Mesothelial cell of epicardium (in vitro differentiated cells): ENCODE measurements around the gene SRP14. TPM values are rescaled to one million over a fixed set of nuclear protein-coding genes. Genes with fewer than 3 reads are reported as not detected.
A peak's percentile ranks its signal among the peaks of the same experiment; 100 is the strongest.
"Not testable (repeated sequence)": the region's sequence is repeated elsewhere in the genome, so short reads cannot be mapped to it uniquely, and the experiment has no call there.

ENCODE experiments used
- DNase-seq, 2 experiments: peaks; one replicate each; pipeline ENCODE4 v3.0.0; 2021; ENCODE audit warnings: low spot score in 2 of 2; ENCODE audit not compliant: unreplicated experiment in 2 of 2
- H3K27ac Mint-ChIP-seq: 2 replicates; pipeline ENCODE4 v1.8.0; 2021; ENCODE audit warnings: mixed read lengths
- H3K27me3 Mint-ChIP-seq: 2 replicates; pipeline ENCODE4 v1.8.0; 2021; ENCODE audit warnings: low read depth, mixed read lengths
- H3K36me3 Mint-ChIP-seq: 2 replicates; pipeline ENCODE4 v1.8.0; 2021; ENCODE audit warnings: mixed read lengths
- H3K4me1 Mint-ChIP-seq: 2 replicates; pipeline ENCODE4 v1.8.0; 2021; ENCODE audit warnings: mixed read lengths
- H3K4me3 Mint-ChIP-seq: 2 replicates; pipeline ENCODE4 v1.8.0; 2021; ENCODE audit warnings: mild to moderate bottlenecking, moderate library complexity, mixed read lengths
- H3K9me3 Mint-ChIP-seq: 2 replicates; pipeline ENCODE4 v1.8.0; 2021; ENCODE audit warnings: mixed read lengths
- CTCF ChIP-seq: fragments of 200-600 bp; sonication (generic); IDR thresholded peaks from one replicate; pipeline ENCODE4 v1.5.0; 2021; ENCODE audit warnings: antibody characterized with exemption; ENCODE audit not compliant: unreplicated experiment
- total RNA-seq: library from RNA; stranded (reverse); gene quantifications from 3 replicates; pipeline ENCODE4 v1.2.1, GENCODE V29; 2021

The SRP14 gene
- total RNA-seq, 1 donor from 2014 or later: 198 TPM

GRCh38 chr15:40075298-40076044, 36.5 kb upstream of the SRP14 start:
- Mint-ChIP-seq H3K36me3 (no peaks in the 10 kb centered on the region), H3K4me1 (peaks cover 24% of the 10 kb centered on the region), H3K27ac (peak overlapping the region; percentile 86), H3K9me3 (no peaks in the 10 kb centered on the region), H3K27me3 (no peaks in the 10 kb centered on the region), H3K4me3 (no peak overlapping the region)
- DNase-seq: no peak
- no peak for TF ChIP-seq CTCF

- not testable (repeated sequence) for H3K36me3 Mint-ChIP-seq, H3K27me3 Mint-ChIP-seq, H3K4me3 Mint-ChIP-seq, H3K27ac Mint-ChIP-seq, DNase-seq, H3K9me3 Mint-ChIP-seq
- H3K4me1 Mint-ChIP-seq: peaks cover 23% of the 10 kb centered on the region
Measured at GRCh38 chr15:40074656-40075055, 35.7 kb upstream of the SRP14 start.

DNA sequence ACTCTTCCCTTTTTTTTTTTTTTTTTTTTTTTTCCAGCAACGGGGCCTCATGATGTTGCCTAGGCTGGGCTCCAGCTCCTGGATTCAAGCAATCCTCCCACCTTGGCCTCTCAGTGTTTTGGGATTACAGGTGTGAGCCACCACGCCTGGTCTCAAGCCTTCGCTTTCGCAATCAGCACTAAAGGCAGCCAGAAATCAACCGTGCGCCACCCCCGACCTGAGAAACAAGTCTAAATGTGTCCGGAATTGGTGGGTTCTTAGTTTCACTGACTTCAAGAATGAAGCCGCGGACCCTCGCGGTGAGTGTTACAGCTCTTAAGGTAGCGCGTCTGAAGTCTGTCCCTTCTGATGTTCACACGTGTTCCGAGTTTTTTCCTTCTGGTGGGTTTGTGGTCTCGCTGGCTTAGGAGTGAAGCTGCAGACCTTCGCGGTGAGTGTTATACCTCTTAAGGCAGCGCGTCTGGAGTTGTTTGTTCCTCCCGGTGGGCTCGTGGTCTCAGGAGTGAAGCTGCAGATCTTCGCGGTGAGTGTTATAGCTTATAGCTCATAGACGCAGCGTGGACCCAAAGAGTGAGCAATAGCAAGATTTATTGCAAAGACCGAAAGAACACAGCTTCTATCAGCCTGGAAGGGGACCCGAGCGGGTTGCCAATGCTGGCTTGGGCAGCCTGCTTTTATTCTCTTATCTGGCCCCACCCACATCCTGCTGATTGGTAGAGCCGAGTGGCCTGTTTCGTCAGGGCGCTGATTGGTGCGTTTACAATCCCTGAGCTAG, 34.9 kb upstream of the SRP14 start:
- H3K4me3 Mint-ChIP-seq, H3K27ac Mint-ChIP-seq, H3K9me3 Mint-ChIP-seq, H3K36me3 Mint-ChIP-seq, DNase-seq, H3K27me3 Mint-ChIP-seq: not testable (repeated sequence)
- peaks cover 23% of the 10 kb centered on the region for H3K4me1 Mint-ChIP-seq

DNA sequence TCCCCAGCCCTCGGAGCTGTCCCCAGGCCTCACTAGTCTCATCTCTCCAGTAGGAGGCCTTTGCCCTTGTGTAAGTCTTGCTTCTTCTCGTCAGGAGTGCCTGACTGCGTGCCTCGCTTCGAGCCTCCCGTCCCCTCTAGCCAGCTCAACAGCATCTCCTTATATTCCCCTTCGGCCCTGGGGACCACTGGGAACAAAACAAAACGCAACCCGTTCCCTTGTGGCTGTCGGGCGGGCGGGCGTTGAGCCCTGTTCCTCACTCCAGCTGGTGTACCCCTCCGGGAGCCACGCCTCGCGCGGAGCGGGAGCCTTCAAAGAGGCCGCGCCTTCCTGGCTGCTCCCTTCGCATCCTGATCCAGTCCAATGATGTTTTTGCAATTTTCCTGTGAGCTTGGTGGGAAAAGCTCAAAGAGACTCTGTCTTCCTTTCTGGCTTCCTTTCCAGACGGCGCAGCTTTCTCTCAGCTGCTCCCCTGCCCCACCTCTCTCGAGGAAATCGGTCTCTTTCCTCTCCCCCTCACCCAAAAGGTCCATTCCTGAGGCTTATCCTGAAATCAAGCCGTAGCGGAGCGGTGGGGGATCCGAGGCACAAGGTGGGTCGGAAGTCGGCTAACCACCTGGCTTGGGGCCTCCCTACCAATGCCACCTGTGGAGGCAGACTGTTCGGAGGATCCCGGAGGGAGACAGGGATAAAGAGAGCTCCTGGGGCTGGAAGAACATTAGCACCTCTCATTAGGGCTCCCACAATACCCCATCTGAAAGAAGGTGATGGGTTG, 33.4 kb upstream of the SRP14 start:
- Mint-ChIP-seq H3K27ac (no peak overlapping the region), H3K27me3 (no peaks in the 10 kb centered on the region), H3K36me3 (no peaks in the 10 kb centered on the region), H3K4me1 (peaks cover 20% of the 10 kb centered on the region), H3K9me3 (no peaks in the 10 kb centered on the region), H3K4me3 (no peak overlapping the region)
- no peak for DNase-seq
- no peak for TF ChIP-seq CTCF

GRCh38 chr15:40070608-40071218, 31.7 kb upstream of the SRP14 start:
- Mint-ChIP-seq H3K27me3 (no peaks in the 10 kb centered on the region), H3K27ac (no peak overlapping the region), H3K4me1 (peaks cover 22% of the 10 kb centered on the region), H3K4me3 (no peak overlapping the region), H3K36me3 (no peaks in the 10 kb centered on the region), H3K9me3 (no peaks in the 10 kb centered on the region)
- no peak for TF ChIP-seq CTCF
- DNase-seq: no peak

DNA sequence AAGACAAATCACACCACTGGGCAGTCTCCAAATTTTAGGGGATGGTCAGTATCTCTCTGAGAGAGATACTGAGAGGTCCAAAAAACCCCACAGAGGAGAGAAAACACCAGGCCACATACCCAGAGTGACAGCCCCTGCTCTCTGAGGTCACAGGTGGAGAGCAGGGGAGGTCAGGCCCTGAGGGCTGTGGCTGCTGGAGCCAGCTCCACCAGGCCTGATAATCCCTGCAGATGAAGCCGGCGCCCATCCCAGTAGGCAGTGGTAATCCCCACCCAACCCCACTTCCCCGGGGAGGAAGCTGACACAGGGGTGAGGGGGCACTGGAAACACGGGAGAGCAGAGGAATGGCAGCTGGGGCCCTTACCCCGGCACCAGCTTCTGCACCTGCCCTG, 31.2 kb upstream of the SRP14 start:
- peak overlapping the region; percentile 87 for H3K27ac Mint-ChIP-seq
- no peak for DNase-seq
- H3K36me3 Mint-ChIP-seq: no peaks in the 10 kb centered on the region
- no peaks in the 10 kb centered on the region for H3K27me3 Mint-ChIP-seq
- no peaks in the 10 kb centered on the region for H3K9me3 Mint-ChIP-seq
- no peak overlapping the region for H3K4me3 Mint-ChIP-seq
- peaks cover 17% of the 10 kb centered on the region for H3K4me1 Mint-ChIP-seq
- no peak for TF ChIP-seq CTCF
